Activated T-helper 2 cell treated with anti-CD3 and anti-CD28 coated beads, Interferon-gamma antibody, Interleukin-2, Interleukin-4, amounts not matched to agents 10 μg/mL and 5 μg/mL and 100 μg/mL, durations not matched to agents 14 hours and 24 hours and 36 hours (primary cell): ENCODE measurements around the gene PARL. TPM values are rescaled to one million over a fixed set of nuclear protein-coding genes. Genes with fewer than 3 reads are reported as not detected.
A peak's percentile ranks its signal among the peaks of the same experiment; 100 is the strongest.

ENCODE experiments used
- DNase-seq: peaks from one replicate; pipeline ENCODE4 v3.0.0; 2021; ENCODE audit warnings: low spot score
- H3K27ac Mint-ChIP-seq: one replicate; pipeline ENCODE4 v1.8.0; 2021; ENCODE audit warnings: mixed read lengths
- H3K27me3 Mint-ChIP-seq: one replicate; pipeline ENCODE4 v1.8.0; 2021; ENCODE audit warnings: low read depth, mixed read lengths
- H3K36me3 Mint-ChIP-seq: one replicate; pipeline ENCODE4 v1.8.0; 2021; ENCODE audit warnings: low read depth, mixed read lengths
- H3K4me1 Mint-ChIP-seq: one replicate; pipeline ENCODE4 v1.8.0; 2021; ENCODE audit warnings: low read depth, mixed read lengths
- H3K4me3 Mint-ChIP-seq: one replicate; pipeline ENCODE4 v1.8.0; 2021; ENCODE audit warnings: low read depth, mild to moderate bottlenecking, moderate library complexity, mixed read lengths
- H3K9me3 Mint-ChIP-seq: one replicate; pipeline ENCODE4 v1.8.0; 2021; ENCODE audit warnings: mixed read lengths
- intact Hi-C: fragments of 100-400 bp; cut with micrococcal nuclease; formaldehyde crosslinking; loops from one replicate; pipeline ENCODE4 v1.15.1; 2023
- total RNA-seq: library from RNA; stranded (reverse); gene quantifications from 2 replicates; pipeline ENCODE4 v1.2.3, GENCODE V29; 2022

Gene PARL
- total RNA-seq, 1 donor from 2014 or later, result 74.9 TPM

GRCh38 chr3:183830187-183830586 lies 54.5 kb downstream of the PARL start:
- H3K9me3 Mint-ChIP-seq, result no peaks in the 10 kb centered on the region
- H3K4me1 Mint-ChIP-seq, result no peaks in the 10 kb centered on the region
- no peak overlapping the region for H3K4me3 Mint-ChIP-seq
- H3K27ac Mint-ChIP-seq, result no peak overlapping the region
- intact Hi-C loops, result no loop called here
- H3K36me3 Mint-ChIP-seq, result peaks cover 30% of the 10 kb centered on the region
- DNase-seq, result no peak
- H3K27me3 Mint-ChIP-seq, result no peaks in the 10 kb centered on the region

DNA sequence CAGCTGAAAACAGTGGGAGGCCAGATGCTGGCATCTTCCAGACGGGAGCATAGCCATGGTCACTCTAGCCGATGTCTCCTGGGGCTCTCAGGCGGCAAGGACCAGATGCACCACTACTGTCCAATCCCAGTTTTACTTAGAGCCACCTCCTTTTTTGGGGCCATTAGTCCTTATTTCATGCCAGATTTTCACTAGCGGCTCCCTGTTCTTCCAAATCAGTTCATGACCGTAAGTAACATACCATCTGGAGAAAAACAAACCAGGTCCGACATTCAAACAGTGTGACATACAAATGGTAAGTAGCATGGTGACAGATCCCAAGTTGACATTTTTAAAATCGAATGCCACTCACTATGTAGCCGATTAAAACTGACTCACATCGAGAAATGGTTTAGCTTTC lies 55.2 kb downstream of the PARL start:
- intact Hi-C loops, result no loop called here
- no peaks in the 10 kb centered on the region for H3K9me3 Mint-ChIP-seq
- DNase-seq, result no peak
- peaks cover 30% of the 10 kb centered on the region for H3K36me3 Mint-ChIP-seq
- no peak overlapping the region for H3K4me3 Mint-ChIP-seq
- H3K4me1 Mint-ChIP-seq, result peaks cover under 1% of the 10 kb centered on the region
- no peak overlapping the region for H3K27ac Mint-ChIP-seq
- no peaks in the 10 kb centered on the region for H3K27me3 Mint-ChIP-seq

DNA sequence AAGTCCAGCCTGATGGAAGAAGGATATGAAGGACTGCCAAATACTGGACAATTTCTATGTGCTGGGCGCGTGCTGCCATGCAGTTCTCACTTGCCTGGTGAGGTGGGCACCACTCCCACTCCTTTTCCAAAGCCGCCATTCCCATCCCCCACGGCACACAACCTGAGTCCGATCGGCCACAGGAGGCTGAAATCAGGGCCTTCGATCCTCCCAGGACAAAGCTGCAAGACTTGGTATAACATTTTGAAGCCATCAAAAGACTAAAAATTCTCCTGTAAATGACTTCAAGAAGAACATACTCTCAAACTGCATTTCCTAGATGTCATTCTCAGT lies 56.2 kb downstream of the PARL start:
- no peak overlapping the region for H3K4me3 Mint-ChIP-seq
- H3K27me3 Mint-ChIP-seq, result peaks cover 8% of the 10 kb centered on the region
- peaks cover 23% of the 10 kb centered on the region for H3K36me3 Mint-ChIP-seq
- DNase-seq, result no peak
- peaks cover 10% of the 10 kb centered on the region for H3K4me1 Mint-ChIP-seq
- intact Hi-C loops, result no loop called here
- no peak overlapping the region for H3K27ac Mint-ChIP-seq
- no peaks in the 10 kb centered on the region for H3K9me3 Mint-ChIP-seq

GRCh38 chr3:183827809-183828537 lies 56.7 kb downstream of the PARL start:
- DNase-seq, result no peak
- Mint-ChIP-seq H3K9me3 (no peaks in the 10 kb centered on the region), H3K4me3 (no peak overlapping the region), H3K4me1 (peaks cover 10% of the 10 kb centered on the region), H3K27ac (no peak overlapping the region), H3K27me3 (peaks cover 8% of the 10 kb centered on the region), H3K36me3 (peaks cover 22% of the 10 kb centered on the region)
- intact Hi-C loops, result no loop called here

GRCh38 chr3:183826448-183827250 lies 58.0 kb downstream of the PARL start:
- peak overlapping the region; percentile 60 for H3K4me3 Mint-ChIP-seq
- no peak overlapping the region for H3K27ac Mint-ChIP-seq
- no peak for DNase-seq
- no peaks in the 10 kb centered on the region for H3K9me3 Mint-ChIP-seq
- intact Hi-C loops, result no loop called here
- peaks cover 10% of the 10 kb centered on the region for H3K4me1 Mint-ChIP-seq
- H3K36me3 Mint-ChIP-seq, result peaks cover 15% of the 10 kb centered on the region
- H3K27me3 Mint-ChIP-seq, result peaks cover 11% of the 10 kb centered on the region

- intact Hi-C loops, result loop anchor here (2.0 kb wide), 1 partner anchor 59 kb away; the partner anchor contains the start of gene PARL
- Mint-ChIP-seq H3K36me3 (peaks cover 14% of the 10 kb centered on the region), H3K4me1 (peaks cover 10% of the 10 kb centered on the region), H3K27ac (no peak within 1 kb of the TSS), H3K4me3 (peak within 1 kb of the TSS; percentile 78), H3K27me3 (peaks cover 11% of the 10 kb centered on the region), H3K9me3 (no peaks in the 10 kb centered on the region)
- peak; percentile 16 for DNase-seq
These were observed 59.1 kb downstream of the PARL start, which contains the start of gene MAP6D1 for GRCh38 chr3:183825456-183826161. Gene MAP6D1 (minus strand): TSS chr3:183825577. CDS start chr3:183825547, 30 bp downstream.

- H3K27me3 Mint-ChIP-seq, result peaks cover 11% of the 10 kb centered on the region
- intact Hi-C loops, result loop anchor here (2.0 kb wide), 1 partner anchor 60 kb away; the partner anchor contains the start of gene PARL
- no peak for DNase-seq
- no peak overlapping the region for H3K27ac Mint-ChIP-seq
- H3K4me3 Mint-ChIP-seq, result peak overlapping the region; percentile 78
- H3K36me3 Mint-ChIP-seq, result peaks cover 8% of the 10 kb centered on the region
- peaks cover 10% of the 10 kb centered on the region for H3K4me1 Mint-ChIP-seq
- H3K9me3 Mint-ChIP-seq, result no peaks in the 10 kb centered on the region
These were observed 59.8 kb downstream of the PARL start for GRCh38 chr3:183824761-183825455.

DNA sequence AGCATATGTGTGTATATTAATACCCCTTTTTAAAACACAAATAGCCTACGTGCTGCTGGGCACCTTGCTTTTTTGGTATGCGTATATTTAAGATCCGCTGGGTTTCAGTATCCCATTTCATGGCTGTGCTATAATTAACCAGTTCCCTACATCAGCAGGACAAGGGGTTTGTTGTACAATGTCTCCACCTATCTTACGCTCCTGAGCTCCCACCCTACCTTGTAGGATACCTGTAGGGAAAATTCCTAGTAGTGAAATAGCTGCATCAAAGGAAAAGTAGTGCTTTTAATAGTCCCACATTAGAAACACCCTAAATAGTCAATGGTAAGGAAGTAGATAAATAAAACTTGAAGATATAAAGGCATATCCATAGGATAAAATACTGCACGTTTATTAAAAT lies 60.7 kb downstream of the PARL start:
- Mint-ChIP-seq H3K36me3 (peaks cover 3% of the 10 kb centered on the region), H3K4me3 (peak overlapping the region; percentile 78), H3K27me3 (peaks cover 11% of the 10 kb centered on the region), H3K27ac (no peak overlapping the region), H3K9me3 (no peaks in the 10 kb centered on the region), H3K4me1 (peaks cover 10% of the 10 kb centered on the region)
- DNase-seq, result no peak
- intact Hi-C loops, result loop anchor here (2.0 kb wide), 1 partner anchor 61 kb away; the partner anchor contains the start of gene PARL

- intact Hi-C loops, result no loop called here
- H3K27me3 Mint-ChIP-seq, result peaks cover 11% of the 10 kb centered on the region
- no peak overlapping the region for H3K4me3 Mint-ChIP-seq
- peaks cover 10% of the 10 kb centered on the region for H3K4me1 Mint-ChIP-seq
- no peak for DNase-seq
- H3K36me3 Mint-ChIP-seq, result peaks cover 3% of the 10 kb centered on the region
- no peak overlapping the region for H3K27ac Mint-ChIP-seq
- H3K9me3 Mint-ChIP-seq, result no peaks in the 10 kb centered on the region
These were observed 62.0 kb downstream of the PARL start for GRCh38 chr3:183822631-183823030.

DNA sequence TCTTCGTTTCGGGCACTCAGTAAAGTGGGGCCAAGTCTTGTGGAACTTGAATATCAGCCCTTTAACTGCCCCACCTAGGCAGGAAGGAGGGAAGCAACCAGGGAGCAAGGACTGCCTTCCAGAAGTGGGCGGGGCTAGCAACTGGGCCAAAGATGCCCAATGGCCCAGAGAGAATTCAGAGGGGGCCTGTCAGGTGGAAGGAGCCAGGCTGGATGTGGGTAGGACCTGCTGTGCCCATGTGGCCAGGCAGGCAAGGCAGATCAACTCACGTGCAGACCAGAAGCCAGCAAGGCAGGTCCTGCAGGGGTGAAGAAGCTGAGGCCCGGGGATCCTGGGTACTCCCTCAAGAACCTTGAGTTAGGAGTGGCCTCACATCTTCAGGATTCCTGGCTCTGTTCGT lies 64.8 kb downstream of the PARL start:
- H3K27me3 Mint-ChIP-seq, result peaks cover 11% of the 10 kb centered on the region
- peaks cover 5% of the 10 kb centered on the region for H3K36me3 Mint-ChIP-seq
- H3K9me3 Mint-ChIP-seq, result no peaks in the 10 kb centered on the region
- intact Hi-C loops, result no loop called here
- no peak overlapping the region for H3K4me3 Mint-ChIP-seq
- DNase-seq, result no peak
- H3K4me1 Mint-ChIP-seq, result peaks cover 15% of the 10 kb centered on the region
- no peak overlapping the region for H3K27ac Mint-ChIP-seq

DNA sequence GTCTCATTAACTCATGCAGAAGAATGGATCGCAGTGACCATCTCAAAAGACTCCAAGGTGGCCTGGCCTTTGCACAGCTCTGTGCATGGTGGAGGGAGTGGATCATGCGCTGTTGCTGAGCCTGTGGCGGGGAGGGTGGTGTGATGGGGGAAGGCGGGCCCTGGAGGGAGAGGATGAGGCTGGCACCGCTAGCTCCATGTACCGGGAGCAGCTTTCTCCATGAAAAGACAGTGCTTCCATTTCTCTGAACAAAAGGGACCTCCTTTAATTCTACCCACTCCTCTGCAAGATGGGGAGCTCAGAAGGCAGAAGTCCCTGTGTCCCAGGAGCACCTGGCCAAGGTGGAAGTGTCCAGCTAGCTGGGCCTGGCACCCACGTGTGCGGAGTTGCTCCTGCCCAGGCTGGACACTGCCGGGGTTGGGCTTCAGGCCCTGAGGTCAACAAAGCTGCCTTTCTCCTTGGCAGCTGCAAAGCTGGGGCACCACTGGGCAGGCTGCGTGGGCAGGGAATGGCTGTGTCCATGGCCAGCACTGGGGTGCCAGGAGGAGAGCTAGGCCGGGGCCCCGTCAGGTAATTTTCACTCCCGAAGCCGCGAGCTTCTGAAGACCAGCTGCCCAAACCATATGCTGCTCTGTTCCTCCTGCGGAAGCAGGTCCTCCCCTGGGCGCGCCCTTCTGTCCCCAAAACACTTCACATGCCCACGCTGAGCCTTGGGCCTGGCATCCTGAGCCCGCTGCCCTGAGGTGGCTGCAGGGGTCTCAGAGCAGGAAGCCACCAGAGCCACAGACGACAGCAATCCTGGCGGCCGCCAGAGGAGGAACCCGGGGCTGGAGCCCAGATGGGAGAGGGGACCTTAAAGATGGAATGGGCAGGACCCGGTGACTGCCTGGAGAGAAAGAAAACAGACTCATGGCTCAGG lies 65.7 kb downstream of the PARL start:
- Mint-ChIP-seq H3K36me3 (peaks cover 8% of the 10 kb centered on the region), H3K27me3 (peaks cover 7% of the 10 kb centered on the region), H3K4me1 (peaks cover 11% of the 10 kb centered on the region), H3K9me3 (no peaks in the 10 kb centered on the region), H3K27ac (no peak overlapping the region), H3K4me3 (no peak overlapping the region)
- no peak for DNase-seq
- intact Hi-C loops, result no loop called here
